GM12878 (cell line): ENCODE results near the gene RASSF4. TPM values are rescaled to one million over a fixed set of nuclear protein-coding genes. Genes with fewer than 3 reads are reported as not detected.

Experiments used
- ATF7 ChIP-seq: fragments of 450-650 bp; IDR thresholded peaks from 2 replicates; pipeline ENCODE4 v1.6.1; 2016; ENCODE audit warnings: low read depth, mild to moderate bottlenecking
- BACH1 ChIP-seq: fragments of 450-650 bp; IDR thresholded peaks from 2 replicates; pipeline ENCODE4 v1.6.1; 2017; ENCODE audit warnings: mild to moderate bottlenecking, borderline replicate concordance
- BCL3 ChIP-seq: IDR thresholded peaks from 2 replicates; pipeline ENCODE4 v1.6.1; 2011; ENCODE audit warnings: borderline replicate concordance, low read depth, mild to moderate bottlenecking, moderate library complexity, low read length; ENCODE audit not compliant: insufficient read depth, poor library complexity, severe bottlenecking
- CHD4 ChIP-seq: fragments of 200-600 bp; sonication (generic); IDR thresholded peaks from 2 replicates; pipeline ENCODE4 v1.6.1; 2016; ENCODE audit warnings: mild to moderate bottlenecking
- CREB1 ChIP-seq: IDR thresholded peaks from 2 replicates; pipeline ENCODE4 v1.6.1; 2012; ENCODE audit warnings: low read depth, mild to moderate bottlenecking, inconsistent platforms
- CTCF ChIP-seq, 3 experiments: IDR thresholded peaks in 2 of 3; conservative IDR thresholded peaks in 1 of 3; 2 replicates each; pipeline ENCODE4 v1.5.1; 2011; ENCODE audit warnings: low read depth in 3 of 3, low read length in 3 of 3, mild to moderate bottlenecking in 3 of 3, control low read depth in 2 of 3, moderate library complexity in 2 of 3, inconsistent platforms in 1 of 3, mixed read lengths in 1 of 3; ENCODE audit not compliant: control insufficient read depth in 2 of 3, insufficient read depth in 1 of 3; ENCODE audit errors: extremely low read depth in 1 of 3
- EED ChIP-seq: sonication (generic); IDR thresholded peaks from 2 replicates; pipeline ENCODE4 v1.6.1; 2016; ENCODE audit warnings: antibody characterized with exemption, low read depth
- GATAD2B ChIP-seq: fragments of 450-650 bp; conservative IDR thresholded peaks from 2 replicates; pipeline ENCODE4 v1.6.1; 2017; ENCODE audit warnings: low read depth, mild to moderate bottlenecking, moderate library complexity
- IKZF1 ChIP-seq: fragments of 450-650 bp; conservative IDR thresholded peaks from 2 replicates; pipeline ENCODE4 v1.6.1; 2017; ENCODE audit warnings: antibody characterized with exemption, mild to moderate bottlenecking
- KLF5 ChIP-seq: fragments of 450-650 bp; IDR thresholded peaks from 2 replicates; pipeline ENCODE4 v1.6.1; 2014; ENCODE audit warnings: mild to moderate bottlenecking; ENCODE audit not compliant: partially characterized antibody
- MEF2B ChIP-seq: fragments of 450-650 bp; IDR thresholded peaks from 2 replicates; pipeline ENCODE4 v1.6.1; 2018; ENCODE audit warnings: mild to moderate bottlenecking, moderate library complexity; ENCODE audit not compliant: partially characterized antibody, poor library complexity, severe bottlenecking
- NR2F1 ChIP-seq: fragments of 450-650 bp; conservative IDR thresholded peaks from 2 replicates; pipeline ENCODE4 v1.6.1; 2017; ENCODE audit warnings: mild to moderate bottlenecking
- POLR2AphosphoS5 ChIP-seq: IDR thresholded peaks from 2 replicates; pipeline ENCODE4 v1.6.1; 2011; ENCODE audit warnings: mild to moderate bottlenecking, low read length, inconsistent platforms
- POU2F2 ChIP-seq: IDR thresholded peaks from 3 replicates; pipeline ENCODE4 v1.6.1; 2011; ENCODE audit warnings: low read depth, mild to moderate bottlenecking, low read length, borderline replicate concordance
- RELB ChIP-seq: fragments of 450-650 bp; IDR thresholded peaks from 2 replicates; pipeline ENCODE4 v1.6.1; 2017; ENCODE audit warnings: low read depth, mild to moderate bottlenecking, moderate library complexity
- SMARCA5 ChIP-seq: fragments of 450-650 bp; IDR thresholded peaks from 2 replicates; pipeline ENCODE4 v1.6.1; 2017; ENCODE audit warnings: mild to moderate bottlenecking
- TAF1 ChIP-seq: IDR thresholded peaks from 2 replicates; pipeline ENCODE4 v1.6.1; 2011; ENCODE audit warnings: mild to moderate bottlenecking, low read depth, low read length, borderline replicate concordance
- ZNF207 ChIP-seq: fragments of 450-650 bp; IDR thresholded peaks from 2 replicates; pipeline ENCODE4 v1.6.1; 2014; ENCODE audit warnings: antibody characterized with exemption, mild to moderate bottlenecking, borderline replicate concordance
- ZNF592 ChIP-seq: fragments of 450-650 bp; IDR thresholded peaks from 2 replicates; pipeline ENCODE4 v1.6.1; 2017; ENCODE audit warnings: mild to moderate bottlenecking, moderate library complexity
- polyA plus RNA-seq, 11 experiments: library from polyadenylated mRNA; depleted of rRNA in 4 of 11; unstranded in 6 of 11; stranded (reverse) in 5 of 11; fragments of >200 nt; fragmentation: Nextera tagmentation in 4 of 11; fragmentation: Illumina TruSeq in 1 of 11; extraction: Ambion mirVana in 4 of 11; extraction: Trizol in 1 of 11; gene quantifications; 1 replicate in 1 of 11; 2 replicates in 10 of 11; pipeline versions ENCODE4 v1.2.1 to v1.2.3, GENCODE V29; 2011 to 2016; ENCODE audit warnings: inconsistent platforms in 2 of 11, missing spikeins in 2 of 11, low read depth in 1 of 11
- total RNA-seq, 4 experiments: library from RNA; depleted of rRNA in 3 of 4; stranded (reverse); fragments of >200 nt in 3 of 4; fragmentation: Illumina TruSeq in 1 of 4; extraction: Trizol in 1 of 4; gene quantifications; 2 replicates each; pipeline versions ENCODE4 v1.2.1 to v1.2.3, GENCODE V29; 2013 to 2021

The RASSF4 gene
- total and polyA plus RNA-seq, 10 of the 15 experiments (the other 5 are each of a cell fraction or from before 2014, with no cell fraction given), result 3.7 to 71.1 (median 16.8) TPM

- TF ChIP-seq ZNF592 (peak; percentile 33; the same call in 1 of the 2 replicates), IKZF1 (peak; percentile 70), BACH1 (no peak), POLR2AphosphoS5 (0 out of 2 replicates have a peak, but pooled peaks have one; percentile 64), CREB1 (no peak), NR2F1 (peak; percentile 17; the same call in 1 of the 2 replicates), SMARCA5 (no peak), TAF1 (no peak), EED (peak; percentile 74), BCL3 (no peak), RELB (peak; percentile 47; the same call in 1 of the 2 replicates), ZNF207 (no peak), CTCF (IDR thresholded peaks at IDR 0.05 in 2 of 3, conservative IDR thresholded peaks at IDR 0.05 in 1 of 3; ENCODE audit: control insufficient read depth in 2 of 3, extremely low read depth in 1 of 3, insufficient read depth in 1 of 3, low read depth in 3 of 3, low read length in 3 of 3) (no peak), CHD4 (no peak), ATF7 (no peak), MEF2B (peak; percentile 3), GATAD2B (0 out of 2 replicates have a peak, but pooled peaks have one; percentile 37), KLF5 (no peak), POU2F2 (no peak)
Observed at GRCh38 chr10:44966129-44966815, 6.7 kb downstream of the RASSF4 start (continued).
